ENCODE measurements around the gene CHST11.

The CHST11 gene

GRCh38 chr12:104439137-104439536, 17.6 kb upstream of the CHST11 start:
- TF ChIP-seq CTCF (IDR thresholded peaks at IDR 0.05; ENCODE audit: low read depth, low read length) = no peak
- no peak overlapping the region for H3K4me3 ChIP-seq (ENCODE audit: low read depth, low read length)

- no peak overlapping the region for H3K4me3 ChIP-seq (ENCODE audit: low read depth, low read length)
- no peak for TF ChIP-seq CTCF (IDR thresholded peaks at IDR 0.05; ENCODE audit: low read depth, low read length)
Observed at GRCh38 chr12:104443008-104443407, 13.7 kb upstream of the CHST11 start.

- H3K4me3 ChIP-seq (ENCODE audit: low read depth, low read length) = no peak overlapping the region
- no peak for TF ChIP-seq CTCF (IDR thresholded peaks at IDR 0.05; ENCODE audit: low read depth, low read length)
Observed at GRCh38 chr12:104446646-104447421, 9.9 kb upstream of the CHST11 start.

GRCh38 chr12:104448031-104448430, 8.7 kb upstream of the CHST11 start:
- H3K4me3 ChIP-seq (ENCODE audit: low read depth, low read length) = no peak overlapping the region
- TF ChIP-seq CTCF (IDR thresholded peaks at IDR 0.05; ENCODE audit: low read depth, low read length) = no peak

GRCh38 chr12:104448451-104448850, 8.3 kb upstream of the CHST11 start:
- H3K4me3 ChIP-seq (ENCODE audit: low read depth, low read length) = no peak overlapping the region
- TF ChIP-seq CTCF (IDR thresholded peaks at IDR 0.05; ENCODE audit: low read depth, low read length) = no peak

GRCh38 chr12:104450700-104451099, 6.0 kb upstream of the CHST11 start:
- TF ChIP-seq CTCF (IDR thresholded peaks at IDR 0.05; ENCODE audit: low read depth, low read length) = no peak
- no peak overlapping the region for H3K4me3 ChIP-seq (ENCODE audit: low read depth, low read length)

GRCh38 chr12:104452087-104452486, 4.7 kb upstream of the CHST11 start:
- H3K4me3 ChIP-seq (ENCODE audit: low read depth, low read length) = no peak overlapping the region
- no peak for TF ChIP-seq CTCF (IDR thresholded peaks at IDR 0.05; ENCODE audit: low read depth, low read length)
